MM.1S (cell line): ENCODE measurements around the gene EFNA2.

Experiments used
- DNase-seq: peaks from one replicate; pipeline ENCODE4 v3.0.0-alpha.2; 2015
- H2AFZ ChIP-seq: fragments of 300-600 bp; sonication (generic); 2 replicates; pipeline ENCODE4 v1.6.0; 2016; ENCODE audit warnings: antibody characterized with exemption, low read length
- H3F3A ChIP-seq: fragments of 300-600 bp; sonication (generic); 2 replicates; pipeline ENCODE4 v1.6.1; 2016; ENCODE audit warnings: mild to moderate bottlenecking, antibody characterized with exemption, low read length, moderate library complexity, mixed read lengths; ENCODE audit not compliant: insufficient read depth
- H3K27ac ChIP-seq: fragments of 300-600 bp; sonication (generic); 2 replicates; pipeline ENCODE4 v1.5.1; 2016; ENCODE audit warnings: mild to moderate bottlenecking, low read length
- H3K27me3 ChIP-seq: fragments of 300-600 bp; sonication (generic); replicated peaks from 2 replicates; pipeline ENCODE4 v1.6.0; 2016; ENCODE audit warnings: low read length; ENCODE audit not compliant: insufficient read depth
- H3K36me3 ChIP-seq: fragments of 300-600 bp; sonication (generic); replicated peaks from 2 replicates; pipeline ENCODE4 v1.6.1; 2016; ENCODE audit warnings: mild to moderate bottlenecking, low read length, mixed read lengths; ENCODE audit not compliant: insufficient read depth
- H3K4me1 ChIP-seq: fragments of 300-600 bp; sonication (generic); 2 replicates; pipeline ENCODE4 v1.6.1; 2016; ENCODE audit warnings: low read length, mixed read lengths
- H3K4me2 ChIP-seq: fragments of 300-600 bp; sonication (generic); 2 replicates; pipeline ENCODE4 v1.6.0; 2016; ENCODE audit warnings: low read depth, low read length
- H3K4me3 ChIP-seq: fragments of 300-600 bp; sonication (generic); 2 replicates; pipeline ENCODE4 v1.5.1; 2016; ENCODE audit warnings: low read length, mixed read lengths
- H3K79me2 ChIP-seq: fragments of 300-600 bp; sonication (generic); 2 replicates; pipeline ENCODE4 v1.6.1; 2016; ENCODE audit warnings: mixed run types, low read length, mixed read lengths
- H3K9ac ChIP-seq: fragments of 300-600 bp; sonication (generic); 2 replicates; pipeline ENCODE4 v1.6.1; 2016; ENCODE audit warnings: low read length, mixed read lengths
- H3K9me2 ChIP-seq: fragments of 300-600 bp; sonication (generic); replicated peaks from 2 replicates; pipeline ENCODE4 v1.6.1; 2016; ENCODE audit warnings: mild to moderate bottlenecking, low read length, mixed read lengths; ENCODE audit not compliant: insufficient read depth
- H3K9me3 ChIP-seq: fragments of 300-600 bp; sonication (generic); replicated peaks from 2 replicates; pipeline ENCODE4 v1.6.1; 2016; ENCODE audit warnings: mild to moderate bottlenecking, low read length, mixed read lengths; ENCODE audit not compliant: insufficient read depth
- H4K20me1 ChIP-seq: fragments of 300-600 bp; sonication (generic); 2 replicates; pipeline ENCODE4 v1.6.1; 2016; ENCODE audit warnings: mild to moderate bottlenecking, low read length, moderate library complexity, mixed read lengths; ENCODE audit not compliant: insufficient read depth
- EZH2 ChIP-seq: fragments of 300-600 bp; sonication (generic); optimal IDR thresholded peaks from 2 replicates; pipeline ENCODE3; 2017; ENCODE audit warnings: low read depth, mild to moderate bottlenecking, antibody characterized with exemption, low read length, mixed read lengths
- EZH2phosphoT487 ChIP-seq: fragments of 300-600 bp; sonication (generic); IDR thresholded peaks from 2 replicates; pipeline ENCODE4 v1.6.1; 2018; ENCODE audit warnings: antibody characterized with exemption, low read length
- TF ChIP-seq, protein P1 (sequence below): fragments of 300-600 bp; sonication (generic); IDR thresholded peaks from 2 replicates; pipeline ENCODE4 v1.5.1; 2016; ENCODE audit warnings: antibody characterized with exemption, low read length, mixed read lengths

Gene EFNA2

DNA sequence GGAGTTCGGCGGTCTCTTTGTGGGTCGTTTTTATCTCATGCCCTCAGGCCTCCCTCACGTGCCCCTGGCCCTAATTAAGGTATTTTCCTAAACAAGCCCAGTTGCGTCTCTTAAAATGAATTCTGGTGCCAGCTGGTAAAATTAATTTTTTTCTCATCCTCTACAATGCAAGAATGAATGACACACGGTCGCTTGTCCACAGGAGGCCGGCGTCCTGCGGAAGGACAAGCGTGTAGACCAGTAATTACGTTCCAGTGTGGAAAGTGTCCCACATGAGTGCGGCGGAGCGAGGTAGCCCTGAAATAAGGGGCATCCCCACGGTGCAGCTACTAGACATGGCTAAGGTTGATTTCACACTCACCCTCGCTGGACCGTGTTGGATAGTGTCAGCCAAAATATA is 63.5 kb downstream of the EFNA2 start:
- peaks cover 9% of the 10 kb centered on the region for H3F3A ChIP-seq
- H3K27ac ChIP-seq: no peak overlapping the region
- no peak overlapping the region for H3K4me3 ChIP-seq
- TF ChIP-seq EZH2phosphoT487 (no peak), EZH2 (no peak)
- TF ChIP-seq, protein P1, sequence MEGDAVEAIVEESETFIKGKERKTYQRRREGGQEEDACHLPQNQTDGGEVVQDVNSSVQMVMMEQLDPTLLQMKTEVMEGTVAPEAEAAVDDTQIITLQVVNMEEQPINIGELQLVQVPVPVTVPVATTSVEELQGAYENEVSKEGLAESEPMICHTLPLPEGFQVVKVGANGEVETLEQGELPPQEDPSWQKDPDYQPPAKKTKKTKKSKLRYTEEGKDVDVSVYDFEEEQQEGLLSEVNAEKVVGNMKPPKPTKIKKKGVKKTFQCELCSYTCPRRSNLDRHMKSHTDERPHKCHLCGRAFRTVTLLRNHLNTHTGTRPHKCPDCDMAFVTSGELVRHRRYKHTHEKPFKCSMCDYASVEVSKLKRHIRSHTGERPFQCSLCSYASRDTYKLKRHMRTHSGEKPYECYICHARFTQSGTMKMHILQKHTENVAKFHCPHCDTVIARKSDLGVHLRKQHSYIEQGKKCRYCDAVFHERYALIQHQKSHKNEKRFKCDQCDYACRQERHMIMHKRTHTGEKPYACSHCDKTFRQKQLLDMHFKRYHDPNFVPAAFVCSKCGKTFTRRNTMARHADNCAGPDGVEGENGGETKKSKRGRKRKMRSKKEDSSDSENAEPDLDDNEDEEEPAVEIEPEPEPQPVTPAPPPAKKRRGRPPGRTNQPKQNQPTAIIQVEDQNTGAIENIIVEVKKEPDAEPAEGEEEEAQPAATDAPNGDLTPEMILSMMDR: no peak
- H2AFZ ChIP-seq: no peak overlapping the region
- H3K27me3 ChIP-seq: peaks cover 35% of the 10 kb centered on the region
- DNase-seq: no peak
- H3K79me2 ChIP-seq: no peaks in the 10 kb centered on the region
- H4K20me1 ChIP-seq: no peaks in the 10 kb centered on the region
- peaks cover 2% of the 10 kb centered on the region; the same call in 1 of the 2 replicates for H3K4me1 ChIP-seq
- no peaks in the 10 kb centered on the region for H3K36me3 ChIP-seq
- H3K4me2 ChIP-seq: no peak overlapping the region
- no peaks in the 10 kb centered on the region for H3K9me2 ChIP-seq
- H3K9ac ChIP-seq: no peak overlapping the region
- H3K9me3 ChIP-seq: no peaks in the 10 kb centered on the region

DNA sequence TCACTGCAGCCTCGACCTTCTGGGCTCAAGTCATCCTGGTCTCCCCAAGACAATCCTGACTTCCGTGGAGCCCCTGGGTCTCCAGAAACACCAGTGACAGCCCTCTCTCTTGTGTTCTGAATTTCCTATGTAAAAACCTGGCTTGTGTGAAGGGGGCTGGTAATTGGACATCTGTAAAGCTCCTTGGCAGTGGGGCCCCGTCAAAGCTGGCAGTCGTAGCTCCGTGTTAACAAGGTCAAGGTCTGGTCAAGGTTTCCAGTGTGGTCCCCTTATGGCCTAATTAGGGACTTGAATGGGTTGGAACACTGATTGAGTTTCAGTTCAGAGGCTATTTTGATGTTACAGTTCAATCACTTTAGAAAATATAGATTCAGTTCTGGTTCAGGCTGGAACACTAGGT is 65.2 kb downstream of the EFNA2 start:
- Histone ChIP-seq H2AFZ (no peak overlapping the region), H3K9me2 (no peaks in the 10 kb centered on the region)

More for the DNA sequence above, 65.2 kb downstream of the EFNA2 start:
- Histone ChIP-seq H3K27me3 (peaks cover 33% of the 10 kb centered on the region), H3K4me1 (0 out of 2 replicates have a peak, but pooled peaks cover 3% of the 10 kb centered on the region), H3F3A (no peaks in the 10 kb centered on the region), H3K9ac (no peak overlapping the region), H4K20me1 (no peaks in the 10 kb centered on the region), H3K4me3 (no peak overlapping the region), H3K79me2 (peaks cover 7% of the 10 kb centered on the region; the same call in 1 of the 2 replicates), H3K9me3 (no peaks in the 10 kb centered on the region), H3K4me2 (no peak overlapping the region), H3K27ac (no peak overlapping the region), H3K36me3 (no peaks in the 10 kb centered on the region)
- no peak for DNase-seq
- TF ChIP-seq EZH2phosphoT487 (no peak), EZH2 (no peak)
- TF ChIP-seq, protein P1: no peak
